ENCODE data around the gene JAG2.

Gene JAG2

GRCh38 chr14:105135700-105136395 lies 32.7 kb downstream of the JAG2 start:
- H3K4me3 ChIP-seq (ENCODE audit: low read length), result no peak overlapping the region
- no peak for TF ChIP-seq CTCF (IDR thresholded peaks at IDR 0.05; ENCODE audit: insufficient read depth, low read depth, low read length, missing control alignments)
- DNase-seq (ENCODE audit: low read depth), result no peak

- TF ChIP-seq CTCF (IDR thresholded peaks at IDR 0.05; ENCODE audit: insufficient read depth, low read depth, low read length, missing control alignments), result no peak
Observed at GRCh38 chr14:105132921-105133654, 35.5 kb downstream of the JAG2 start.

DNA sequence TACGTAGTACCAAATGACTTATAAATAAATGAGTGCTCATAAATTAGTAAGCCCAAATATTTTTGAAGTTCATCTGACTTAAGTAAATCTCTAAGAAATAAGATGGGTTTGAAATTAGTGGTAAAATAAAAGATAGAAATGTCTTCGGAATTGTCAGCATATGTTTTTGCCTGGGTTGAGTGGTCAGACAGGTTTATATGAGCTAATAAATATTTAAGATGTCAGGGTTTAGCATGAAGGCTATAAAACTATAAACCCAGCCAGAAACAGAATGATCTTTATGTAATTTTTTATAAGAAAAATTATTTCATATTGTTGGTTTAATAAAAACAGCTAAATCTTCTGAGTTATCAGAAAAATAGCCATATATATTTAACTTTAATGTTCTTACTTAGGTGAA lies 37.3 kb downstream of the JAG2 start:
- TF ChIP-seq CTCF (IDR thresholded peaks at IDR 0.05; ENCODE audit: insufficient read depth, low read depth, low read length, missing control alignments), result no peak
- H3K4me3 ChIP-seq (ENCODE audit: low read length), result no peak overlapping the region
- no peak for DNase-seq (ENCODE audit: low read depth)

More at GRCh38 chr14:105132921-105133654, 35.5 kb downstream of the JAG2 start:
- no peak overlapping the region for H3K4me3 ChIP-seq (ENCODE audit: low read length)
- no peak for DNase-seq (ENCODE audit: low read depth)

- TF ChIP-seq CTCF (IDR thresholded peaks at IDR 0.05; ENCODE audit: insufficient read depth, low read depth, low read length, missing control alignments), result no peak
- no peak overlapping the region for H3K4me3 ChIP-seq (ENCODE audit: low read length)
- DNase-seq (ENCODE audit: low read depth), result no peak
Observed at GRCh38 chr14:105128059-105128458, 40.5 kb downstream of the JAG2 start.

DNA sequence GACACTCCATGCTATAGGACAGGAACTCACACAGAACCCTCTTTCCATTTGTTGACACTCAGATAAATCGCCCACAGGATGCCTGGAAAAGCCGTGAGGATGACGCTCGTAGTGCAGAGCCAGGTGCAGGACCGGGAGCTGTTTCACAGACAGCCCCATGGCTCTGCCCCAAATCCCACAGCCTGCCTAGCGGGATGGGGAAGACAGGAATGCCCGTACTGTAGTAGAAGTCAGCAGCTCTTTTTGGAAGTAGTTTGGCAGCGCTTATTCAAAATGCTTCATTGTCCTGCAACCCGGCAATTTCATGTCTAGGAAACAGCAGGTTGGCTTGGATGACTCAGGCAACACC lies 41.6 kb downstream of the JAG2 start:
- no peak overlapping the region for H3K4me3 ChIP-seq (ENCODE audit: low read length)
- DNase-seq (ENCODE audit: low read depth), result peak; percentile 26
- no peak for TF ChIP-seq CTCF (IDR thresholded peaks at IDR 0.05; ENCODE audit: insufficient read depth, low read depth, low read length, missing control alignments)

DNA sequence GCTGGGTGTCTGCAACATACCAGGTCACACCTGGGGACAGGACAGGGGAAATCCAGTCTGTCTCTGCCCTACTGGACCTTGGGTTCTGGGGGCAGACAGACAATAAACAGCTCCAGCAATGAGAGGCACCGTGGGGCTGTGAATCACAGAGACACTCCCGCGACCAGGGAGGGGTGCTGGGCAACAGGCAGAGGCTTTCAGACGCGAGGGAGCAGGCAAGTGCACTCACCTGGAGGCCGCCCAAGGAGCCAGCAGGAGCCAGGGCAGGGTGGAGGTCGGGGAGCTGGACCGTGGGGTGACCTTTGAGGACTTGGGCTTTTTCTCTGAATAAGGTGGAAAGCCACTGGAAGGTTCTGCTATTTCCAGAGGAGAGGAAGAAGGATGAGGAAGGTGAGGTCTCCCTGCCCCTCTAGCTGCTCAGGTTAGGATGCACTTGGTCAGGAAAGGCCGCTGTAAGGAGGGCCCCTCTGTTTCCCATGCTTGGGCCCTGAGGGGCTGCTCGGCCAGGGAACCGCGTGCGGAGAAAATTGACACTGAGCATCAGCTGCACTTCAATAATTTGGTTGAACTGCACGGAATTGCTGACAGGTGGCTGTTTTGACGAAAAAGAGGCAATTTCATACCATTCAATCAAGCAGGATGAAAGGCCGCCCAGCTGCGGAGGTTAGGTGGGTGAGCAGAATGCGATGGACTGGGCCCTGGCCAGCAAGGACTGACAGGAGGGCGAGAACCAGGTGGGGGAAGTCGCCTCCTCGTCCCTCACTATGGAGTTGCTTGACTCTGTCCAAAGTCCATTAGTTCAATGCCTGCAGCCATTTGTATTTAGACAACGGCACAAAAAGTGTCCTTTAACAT lies 42.2 kb downstream of the JAG2 start:
- no peak for TF ChIP-seq CTCF (IDR thresholded peaks at IDR 0.05; ENCODE audit: insufficient read depth, low read depth, low read length, missing control alignments)
- no peak for DNase-seq (ENCODE audit: low read depth)
- no peak overlapping the region for H3K4me3 ChIP-seq (ENCODE audit: low read length)

Measured in epithelial cell of esophagus (primary cell).